DND-41 (cell line): Measurements from ENCODE around the gene ARID3C.

Experiments
- CTCF ChIP-seq: IDR thresholded peaks from 2 replicates; pipeline ENCODE4 v1.5.1; 2012; ENCODE audit warnings: borderline replicate concordance, low read length, moderate library complexity, mild to moderate bottlenecking; ENCODE audit not compliant: poor library complexity, severe bottlenecking; ENCODE audit errors: extremely low read depth
- EZH2 ChIP-seq: IDR thresholded peaks from 3 replicates; pipeline ENCODE4 v1.6.1; 2012; ENCODE audit warnings: borderline replicate concordance, low read depth, mild to moderate bottlenecking, moderate library complexity, low read length, inconsistent platforms; ENCODE audit not compliant: severe bottlenecking

- TF ChIP-seq CTCF (no peak), EZH2 (no peak)
These were observed 30.9 kb upstream of the ARID3C start for GRCh38 chr9:34659592-34660253.
